ENCODE data around the gene PRSS2.

The PRSS2 gene

GRCh38 chr7:142784716-142785115, 13.9 kb downstream of the PRSS2 start:
- in situ Hi-C loops (cut with HindIII; ENCODE audit: low sequenced_read_pairs), result no loop called here

- in situ Hi-C loops (cut with HindIII; ENCODE audit: low sequenced_read_pairs), result no loop called here
Measured at GRCh38 chr7:142785841-142786250, 15.1 kb downstream of the PRSS2 start.

- in situ Hi-C loops (cut with HindIII; ENCODE audit: low sequenced_read_pairs), result no loop called here
Measured at GRCh38 chr7:142787034-142787768, 16.4 kb downstream of the PRSS2 start.

- in situ Hi-C loops (cut with HindIII; ENCODE audit: low sequenced_read_pairs), result no loop called here
Measured at GRCh38 chr7:142787783-142788182, 17.0 kb downstream of the PRSS2 start.

- in situ Hi-C loops (cut with HindIII; ENCODE audit: low sequenced_read_pairs), result no loop called here
Measured at GRCh38 chr7:142788303-142789289, 17.8 kb downstream of the PRSS2 start.

GRCh38 chr7:142789441-142789840, 18.7 kb downstream of the PRSS2 start:
- in situ Hi-C loops (cut with HindIII; ENCODE audit: low sequenced_read_pairs), result no loop called here

- in situ Hi-C loops (cut with HindIII; ENCODE audit: low sequenced_read_pairs), result no loop called here
Measured at GRCh38 chr7:142790056-142790455, 19.3 kb downstream of the PRSS2 start.

- in situ Hi-C loops (cut with HindIII; ENCODE audit: low sequenced_read_pairs), result no loop called here
Measured at GRCh38 chr7:142790555-142790954, 19.8 kb downstream of the PRSS2 start.

- in situ Hi-C loops (cut with HindIII; ENCODE audit: low sequenced_read_pairs), result no loop called here
Measured at GRCh38 chr7:142791502-142791901, 20.7 kb downstream of the PRSS2 start.

GRCh38 chr7:142792129-142792528, 21.4 kb downstream of the PRSS2 start:
- in situ Hi-C loops (cut with HindIII; ENCODE audit: low sequenced_read_pairs), result no loop called here

GRCh38 chr7:142792593-142792992, 21.8 kb downstream of the PRSS2 start:
- in situ Hi-C loops (cut with HindIII; ENCODE audit: low sequenced_read_pairs), result no loop called here

GRCh38 chr7:142793156-142793555, 22.4 kb downstream of the PRSS2 start:
- in situ Hi-C loops (cut with HindIII; ENCODE audit: low sequenced_read_pairs), result no loop called here

- in situ Hi-C loops (cut with HindIII; ENCODE audit: low sequenced_read_pairs), result no loop called here
Measured at GRCh38 chr7:142795339-142795863, 24.6 kb downstream of the PRSS2 start.

GRCh38 chr7:142796001-142796500, 25.3 kb downstream of the PRSS2 start:
- in situ Hi-C loops (cut with HindIII; ENCODE audit: low sequenced_read_pairs), result no loop called here

- in situ Hi-C loops (cut with HindIII; ENCODE audit: low sequenced_read_pairs), result no loop called here
Measured at GRCh38 chr7:142796501-142797390, 26.0 kb downstream of the PRSS2 start.

GRCh38 chr7:142797391-142798377, 26.9 kb downstream of the PRSS2 start:
- in situ Hi-C loops (cut with HindIII; ENCODE audit: low sequenced_read_pairs), result no loop called here

GRCh38 chr7:142798451-142799436, 28.0 kb downstream of the PRSS2 start:
- in situ Hi-C loops (cut with HindIII; ENCODE audit: low sequenced_read_pairs), result no loop called here

GRCh38 chr7:142799437-142799835, 28.7 kb downstream of the PRSS2 start:
- in situ Hi-C loops (cut with HindIII; ENCODE audit: low sequenced_read_pairs), result no loop called here

All from DLD1 (cell line).